ENCODE measurements around the gene HMGB2.

The HMGB2 gene

GRCh38 chr4:173282626-173283025 lies 51.5 kb downstream of the HMGB2 start:
- DNase-seq: no peak

GRCh38 chr4:173282256-173282562 lies 51.9 kb downstream of the HMGB2 start:
- no peak for DNase-seq

- no peak for DNase-seq
Measured at GRCh38 chr4:173281406-173282255, 52.5 kb downstream of the HMGB2 start.
